ENCODE data around the gene MRPS18A. TPM values are rescaled to one million over a fixed set of nuclear protein-coding genes. Genes with fewer than 3 reads are reported as not detected.

MRPS18A gene
- total and polyA plus RNA-seq, 2 of the 8 experiments (the other 6 are each of a cell fraction or from before 2014, with no cell fraction given) = 48.3 to 121 TPM

GRCh38 chr6:43665376-43665775 lies 22.2 kb downstream of the MRPS18A start:
- H2BK5ac ChIP-seq (ENCODE audit: low read depth, low read length) = no peak overlapping the region
- no peak for TF ChIP-seq BACH1 (IDR thresholded peaks at IDR 0.05; ENCODE audit: low read length)
- TF ChIP-seq SUZ12 (IDR thresholded peaks at IDR 0.05; ENCODE audit: low read length) = no peak
- no peak for TF ChIP-seq EP300 (IDR thresholded peaks at IDR 0.05; ENCODE audit: borderline replicate concordance in 1 of 2, low read depth in 2 of 2, low read length in 2 of 2)
- no peak for TF ChIP-seq HDAC6 (IDR thresholded peaks at IDR 0.05; ENCODE audit: low read depth, low read length)
- TF ChIP-seq E2F6 (IDR thresholded peaks at IDR 0.05) = no peak
- no peak for TF ChIP-seq CHD1 (IDR thresholded peaks at IDR 0.05; ENCODE audit: low read depth, low read length)
- no peak for TF ChIP-seq ASH2L (IDR thresholded peaks at IDR 0.05; ENCODE audit: low read length)
- no peak for TF ChIP-seq ATF2 (IDR thresholded peaks at IDR 0.05; ENCODE audit: low read length)
- no peak for TF ChIP-seq KDM5A (IDR thresholded peaks at IDR 0.05; ENCODE audit: low read length)
- no peak for TF ChIP-seq JUND (IDR thresholded peaks at IDR 0.05; ENCODE audit: low read length)
- TF ChIP-seq CREB1 (IDR thresholded peaks at IDR 0.05) = no peak
- TF ChIP-seq KDM4A (IDR thresholded peaks at IDR 0.05; ENCODE audit: low read depth, low read length, severe bottlenecking) = no peak

More at GRCh38 chr6:43665376-43665775, 22.2 kb downstream of the MRPS18A start:
- Histone ChIP-seq H4K91ac (replicated peaks; ENCODE audit: insufficient read length, low read length) (no peak overlapping the region), H3K23me2 (ENCODE audit: low read depth, low read length) (peaks cover 3% of the 10 kb centered on the region; the same call in 1 of the 2 replicates), H2AFZ (ENCODE audit: low read length) (no peak overlapping the region), H3K79me2 (ENCODE audit: control insufficient read depth in 1 of 2, insufficient read depth in 2 of 2, low read length in 2 of 2) (no peaks in the 10 kb centered on the region), H3K23ac (ENCODE audit: insufficient read length) (no peak overlapping the region), H3K18ac (ENCODE audit: extremely low read depth, low read length) (no peak overlapping the region), H3K4ac (replicated peaks; ENCODE audit: insufficient read length, low read depth, low read length) (no peak overlapping the region), H3K4me3 (ENCODE audit: extremely low read depth in 1 of 4, insufficient read depth in 2 of 4, low read depth in 3 of 4, low read length in 4 of 4) (no peak overlapping the region), H3K9ac (replicated peaks in 1 of 4; ENCODE audit: extremely low read depth in 1 of 4, low read depth in 3 of 4, low read length in 3 of 4) (no peak overlapping the region), H3K79me1 (ENCODE audit: low read depth, low read length) (no peaks in the 10 kb centered on the region), H2BK15ac (ENCODE audit: low read length) (no peak overlapping the region), H3K9me3 (ENCODE audit: insufficient read depth in 2 of 2, low read depth in 1 of 2, low read length in 1 of 2) (peaks cover 0 to 2% of the 10 kb centered on the region in 2 experiments; a peak in 1 of 4 replicates), H3K4me1 (replicated peaks in 1 of 4; ENCODE audit: control insufficient read depth in 3 of 4, insufficient read depth in 4 of 4, low read length in 3 of 4) (peaks cover 5 to 27% (median 22%) of the 10 kb centered on the region in 4 experiments), H2BK12ac (ENCODE audit: low read depth, low read length) (no peak overlapping the region), H3K14ac (ENCODE audit: insufficient read length) (no peak overlapping the region), H3K56ac (replicated peaks; ENCODE audit: insufficient read length, low read depth, low read length) (no peak overlapping the region), H3K27ac (ENCODE audit: low read depth, low read length) (no peak overlapping the region), H2AK5ac (ENCODE audit: low read depth, low read length) (no peak overlapping the region), H3K4me2 (ENCODE audit: insufficient read depth in 1 of 2, low read depth in 2 of 2, low read length in 2 of 2) (no peak overlapping the region), H2BK120ac (replicated peaks; ENCODE audit: low read depth, low read length) (no peak overlapping the region), H2BK20ac (ENCODE audit: low read length) (no peak overlapping the region), H4K20me1 (replicated peaks in 1 of 2; ENCODE audit: control insufficient read depth in 1 of 2, insufficient read depth in 2 of 2, low read length in 2 of 2) (no peaks in the 10 kb centered on the region), H4K8ac (ENCODE audit: extremely low read depth, insufficient read depth, low read length) (no peak overlapping the region), H4K5ac (ENCODE audit: insufficient read length, low read depth, low read length) (no peak overlapping the region), H3K27me3 (replicated peaks in 1 of 4; ENCODE audit: control insufficient read depth in 3 of 4, extremely low read depth in 1 of 4, insufficient read depth in 3 of 4, low read length in 3 of 4) (no peaks in the 10 kb centered on the region; a peak in 2 of 7 replicates), H3K36me3 (ENCODE audit: control insufficient read depth in 2 of 4, insufficient read depth in 4 of 4, low read length in 3 of 4) (no peaks in the 10 kb centered on the region)
- ChIA-PET POLR2A (ENCODE audit: partially characterized antibody) (interaction anchor here (0.6 to 6.0 kb wide), 11 partner anchors 9 to 387 kb away, joined by 3 to 38 read pairs (median 4); partner anchors contain the start of genes GTPBP2 and VEGFA), CTCF (ENCODE audit: partially characterized antibody) (interaction anchor here (0.6 to 12.6 kb wide), 22 partner anchors 8 to 414 kb away, joined by 3 to 146 read pairs (median 7); partner anchors contain the start of genes RSPH9 and VEGFA)
- FAIRE-seq (no peak), DNase-seq (ENCODE audit: low read depth in 1 of 2, low spot score in 2 of 2) (no peak)
- 100% methylated on average over 1 of the region's 1 CpG; no CpG with 5 or more reads in 1 of the 2 experiments for WGBS, 2 experiments (ENCODE audit: extremely low coverage in 1 of 2, insufficient coverage in 1 of 2, insufficient read length in 1 of 2, insufficient replicate concordance in 2 of 2, low coverage in 1 of 2, low lambda C conversion rate in 2 of 2, missing lambda C conversion rate in 1 of 2)

Measured in H1 (cell line).